GM12878 (cell line): ENCODE data around the gene ATXN2. TPM values are rescaled to one million over a fixed set of nuclear protein-coding genes. Genes with fewer than 3 reads are reported as not detected.

Experiments used
- ATAC-seq: fragments of 200-7000 bp; cut with Tn5 transposase; 3 replicates; pipeline ENCODE4 v1.9.1; 2020; ENCODE audit warnings: mild to moderate bottlenecking, moderate library complexity
- BruUV-seq: library from RNA; stranded (reverse); fragments of 400-500 nt; replicated peaks from 2 replicates; lab custom pipeline; 2021; lab: Mats Ljungman, UMichigan
- CTCF ChIA-PET: fragments of 300-600 bp; sonication (Branson Sonifier 250); formaldehyde crosslinking; extraction: SDS; loops from one replicate; lab custom pipeline; 2021; ENCODE audit warnings: inconsistent platforms; lab: Yijun Ruan, JAX
- POLR2A ChIA-PET: fragments of 350-600 bp; formaldehyde crosslinking; extraction: SDS; loops from one replicate; lab custom pipeline; 2021; ENCODE audit warnings: inconsistent platforms; lab: Charles Lee
- RAD21 ChIA-PET: fragments of 300-600 bp; sonication (Branson Sonifier 250); formaldehyde crosslinking; loops from one replicate; lab custom pipeline; 2023; ENCODE audit warnings: antibody characterized with exemption; ENCODE audit not compliant: unreplicated experiment; lab: Charles Lee
- SMC1A ChIA-PET: fragments of 300-600 bp; sonication (Branson Sonifier 250); formaldehyde crosslinking; loops from one replicate; lab custom pipeline; 2023; ENCODE audit not compliant: unreplicated experiment, uncharacterized antibody; lab: Charles Lee
- DNase-seq: peaks from one replicate; pipeline ENCODE4 v3.0.0-alpha.2; 2011; ENCODE audit warnings: low read depth, low spot score
- FAIRE-seq: peaks from 3 replicates; lab custom pipeline; 2011; peaks lifted over from hg19 to GRCh38; lab: Jason Lieb, UNC
- H2AFZ ChIP-seq: 2 replicates; pipeline ENCODE4 v1.6.0; 2011; ENCODE audit warnings: low read depth, low read length, control low read depth; ENCODE audit not compliant: control insufficient read depth
- H3K27ac ChIP-seq: 2 replicates; pipeline ENCODE4 v1.5.1; 2011; ENCODE audit warnings: control low read depth; ENCODE audit not compliant: control insufficient read depth, insufficient read depth
- H3K27me3 ChIP-seq, 2 experiments: replicated peaks in 1 of 2; 2 replicates each; pipeline versions ENCODE4 v1.6.0 to v1.6.1; 2011; ENCODE audit warnings: low read length in 1 of 2; ENCODE audit not compliant: control insufficient read depth in 2 of 2, insufficient read depth in 2 of 2
- H3K36me3 ChIP-seq, 2 experiments: 2 replicates each; pipeline ENCODE4 v1.5.1; 2011; ENCODE audit warnings: low read length in 1 of 2; ENCODE audit not compliant: control insufficient read depth in 2 of 2, insufficient read depth in 2 of 2
- H3K4me1 ChIP-seq: 2 replicates; pipeline ENCODE4 v1.6.1; 2011; ENCODE audit warnings: mild to moderate bottlenecking, low read length, moderate library complexity, mixed read lengths; ENCODE audit not compliant: control insufficient read depth, insufficient read depth
- H3K4me2 ChIP-seq: 2 replicates; pipeline ENCODE4 v1.6.0; 2011; ENCODE audit warnings: control low read depth; ENCODE audit not compliant: control insufficient read depth, insufficient read depth
- H3K4me3 ChIP-seq: fragments of 200-600 bp; sonication (generic); 2 replicates; pipeline ENCODE4 v1.5.1; 2016
- H3K79me2 ChIP-seq: 2 replicates; pipeline ENCODE4 v1.6.0; 2011; ENCODE audit warnings: low read length; ENCODE audit not compliant: control insufficient read depth, insufficient read depth
- H3K9ac ChIP-seq: 2 replicates; pipeline ENCODE4 v1.8.0; 2011; ENCODE audit warnings: low read length, control low read depth, mixed read lengths; ENCODE audit not compliant: control insufficient read depth, insufficient read depth
- H3K9me3 ChIP-seq: replicated peaks from 3 replicates; pipeline ENCODE4 v1.5.1; 2011; ENCODE audit warnings: mild to moderate bottlenecking, low read length; ENCODE audit not compliant: control insufficient read depth, insufficient read depth
- H4K20me1 ChIP-seq: 2 replicates; pipeline ENCODE4 v1.6.0; 2011; ENCODE audit not compliant: control insufficient read depth, insufficient read depth
- BACH1 ChIP-seq: fragments of 450-650 bp; IDR thresholded peaks from 2 replicates; pipeline ENCODE4 v1.6.1; 2017; ENCODE audit warnings: mild to moderate bottlenecking, borderline replicate concordance
- EZH2 ChIP-seq: IDR thresholded peaks from 2 replicates; pipeline ENCODE4 v1.6.1; 2012; ENCODE audit warnings: low read depth, mild to moderate bottlenecking, control low read depth, inconsistent platforms, low read length, borderline replicate concordance; ENCODE audit not compliant: control insufficient read depth
- IKZF1 ChIP-seq: fragments of 450-650 bp; conservative IDR thresholded peaks from 2 replicates; pipeline ENCODE4 v1.6.1; 2017; ENCODE audit warnings: antibody characterized with exemption, mild to moderate bottlenecking
- MTA2 ChIP-seq: fragments of 450-650 bp; IDR thresholded peaks from 2 replicates; pipeline ENCODE4 v1.6.1; 2016; ENCODE audit warnings: low read depth, mild to moderate bottlenecking, moderate library complexity
- NFXL1 ChIP-seq: fragments of 450-650 bp; IDR thresholded peaks from 2 replicates; pipeline ENCODE4 v1.6.1; 2017; ENCODE audit warnings: antibody characterized with exemption, mild to moderate bottlenecking, borderline replicate concordance
- NFYA ChIP-seq: IDR thresholded peaks from 2 replicates; pipeline ENCODE4 v1.6.1; 2011; ENCODE audit warnings: low read depth, mild to moderate bottlenecking, low read length, improper control_type of control experiment, borderline replicate concordance
- SREBF1 ChIP-seq: IDR thresholded peaks from 2 replicates; pipeline ENCODE4 v1.6.1; 2012; ENCODE audit warnings: mild to moderate bottlenecking, low read length
- SRF ChIP-seq, 2 experiments: IDR thresholded peaks; 2 replicates each; pipeline ENCODE4 v1.6.1; 2011; ENCODE audit warnings: low read depth in 2 of 2, low read length in 2 of 2, mild to moderate bottlenecking in 1 of 2, moderate library complexity in 1 of 2
- TCF3 ChIP-seq: IDR thresholded peaks from 2 replicates; pipeline ENCODE4 v1.6.1; 2012; ENCODE audit warnings: low read depth, mild to moderate bottlenecking, low read length, borderline replicate concordance; ENCODE audit not compliant: insufficient read depth
- TCF7 ChIP-seq: IDR thresholded peaks from 2 replicates; pipeline ENCODE4 v1.6.1; 2014; ENCODE audit warnings: antibody characterized with exemption, borderline replicate concordance
- ZBTB11 ChIP-seq: fragments of 450-650 bp; formaldehyde crosslinking; IDR thresholded peaks from 2 replicates; pipeline ENCODE4 v1.5.0; 2022; ENCODE audit warnings: mild to moderate bottlenecking, missing genetic modification characterization
- ZNF622 ChIP-seq: fragments of 450-650 bp; IDR thresholded peaks from 2 replicates; pipeline ENCODE4 v1.6.1; 2017; ENCODE audit warnings: mild to moderate bottlenecking, inconsistent platforms
- WGBS: methylation state at CpG from one replicate; pipeline ENCODE4 v1.1.6; 2016; ENCODE audit warnings: low lambda C conversion rate; ENCODE audit not compliant: insufficient replicate concordance, insufficient coverage; ENCODE audit errors: missing lambda C conversion rate; 5-methylcytosine and 5-hydroxymethylcytosine counted together
- in situ Hi-C: fragments of 300-500 bp; cut with MboI; formaldehyde crosslinking; loops from 9 replicates; pipeline ENCODE4 v1.14.3; 2018; ENCODE audit warnings: mixed read lengths
- intact Hi-C: fragments of 100-400 bp; cut with micrococcal nuclease; formaldehyde crosslinking; loops from one replicate; pipeline ENCODE4 v1.14.2; 2022; ENCODE audit not compliant: unreplicated experiment
- polyA plus RNA-seq, 11 experiments: library from polyadenylated mRNA; depleted of rRNA in 4 of 11; unstranded in 6 of 11; stranded (reverse) in 5 of 11; fragments of >200 nt; fragmentation: Nextera tagmentation in 4 of 11; fragmentation: Illumina TruSeq in 1 of 11; extraction: Ambion mirVana in 4 of 11; extraction: Trizol in 1 of 11; gene quantifications; 1 replicate in 1 of 11; 2 replicates in 10 of 11; pipeline versions ENCODE4 v1.2.1 to v1.2.3, GENCODE V29; 2011 to 2016; ENCODE audit warnings: inconsistent platforms in 2 of 11, missing spikeins in 2 of 11, low read depth in 1 of 11
- total RNA-seq, 4 experiments: library from RNA; depleted of rRNA in 3 of 4; stranded (reverse); fragments of >200 nt in 3 of 4; fragmentation: Illumina TruSeq in 1 of 4; extraction: Trizol in 1 of 4; gene quantifications; 2 replicates each; pipeline versions ENCODE4 v1.2.1 to v1.2.3, GENCODE V29; 2013 to 2021
- TF ChIP-seq, protein P1 (sequence below): fragments of 450-650 bp; formaldehyde crosslinking; IDR thresholded peaks from 2 replicates; pipeline ENCODE4 v1.4.0; 2020; ENCODE audit warnings: mild to moderate bottlenecking, moderate library complexity
- TF ChIP-seq, protein P2 (sequence below): IDR thresholded peaks from 2 replicates; pipeline ENCODE4 v1.6.1; 2011; ENCODE audit warnings: borderline replicate concordance, low read depth, mild to moderate bottlenecking, moderate library complexity, low read length; ENCODE audit not compliant: insufficient read depth, poor library complexity, severe bottlenecking

ATXN2 gene
- total and polyA plus RNA-seq, 10 of the 15 experiments (the other 5 are each of a cell fraction or from before 2014, with no cell fraction given) = 8.8 to 31.5 (median 19.0) TPM

DNA sequence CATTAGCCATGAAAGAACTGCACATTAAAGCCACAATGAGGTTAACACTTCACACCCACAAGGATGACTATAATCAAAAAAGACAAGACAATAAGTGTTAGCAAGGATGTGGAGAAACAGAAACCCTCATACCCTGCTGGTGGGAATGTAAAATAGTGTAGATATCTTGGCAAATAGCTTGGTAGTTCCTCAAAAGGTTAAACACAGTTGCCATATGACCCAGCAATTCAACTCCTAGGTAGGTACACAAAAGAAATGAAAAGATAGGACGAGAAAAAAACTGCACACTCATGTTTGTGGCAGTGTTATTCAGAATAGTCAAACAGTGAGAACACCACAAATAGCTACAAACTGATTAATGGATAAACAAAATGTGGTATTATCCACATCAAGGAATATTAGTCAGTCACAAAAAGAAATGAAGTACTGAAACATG lies 93.5 kb downstream of the ATXN2 start (continued):
- TF ChIP-seq TCF3 = no peak
- TF ChIP-seq IKZF1 = peak; percentile 66
- no peak for TF ChIP-seq SRF (IDR thresholded peaks at IDR 0.05; ENCODE audit: low read depth in 2 of 2, low read length in 2 of 2)
- TF ChIP-seq MTA2 = peak; percentile 89
- no peak for TF ChIP-seq TCF7
- TF ChIP-seq BACH1 = peak; percentile 49; the same call in 1 of the 2 replicates
- TF ChIP-seq, protein P1, sequence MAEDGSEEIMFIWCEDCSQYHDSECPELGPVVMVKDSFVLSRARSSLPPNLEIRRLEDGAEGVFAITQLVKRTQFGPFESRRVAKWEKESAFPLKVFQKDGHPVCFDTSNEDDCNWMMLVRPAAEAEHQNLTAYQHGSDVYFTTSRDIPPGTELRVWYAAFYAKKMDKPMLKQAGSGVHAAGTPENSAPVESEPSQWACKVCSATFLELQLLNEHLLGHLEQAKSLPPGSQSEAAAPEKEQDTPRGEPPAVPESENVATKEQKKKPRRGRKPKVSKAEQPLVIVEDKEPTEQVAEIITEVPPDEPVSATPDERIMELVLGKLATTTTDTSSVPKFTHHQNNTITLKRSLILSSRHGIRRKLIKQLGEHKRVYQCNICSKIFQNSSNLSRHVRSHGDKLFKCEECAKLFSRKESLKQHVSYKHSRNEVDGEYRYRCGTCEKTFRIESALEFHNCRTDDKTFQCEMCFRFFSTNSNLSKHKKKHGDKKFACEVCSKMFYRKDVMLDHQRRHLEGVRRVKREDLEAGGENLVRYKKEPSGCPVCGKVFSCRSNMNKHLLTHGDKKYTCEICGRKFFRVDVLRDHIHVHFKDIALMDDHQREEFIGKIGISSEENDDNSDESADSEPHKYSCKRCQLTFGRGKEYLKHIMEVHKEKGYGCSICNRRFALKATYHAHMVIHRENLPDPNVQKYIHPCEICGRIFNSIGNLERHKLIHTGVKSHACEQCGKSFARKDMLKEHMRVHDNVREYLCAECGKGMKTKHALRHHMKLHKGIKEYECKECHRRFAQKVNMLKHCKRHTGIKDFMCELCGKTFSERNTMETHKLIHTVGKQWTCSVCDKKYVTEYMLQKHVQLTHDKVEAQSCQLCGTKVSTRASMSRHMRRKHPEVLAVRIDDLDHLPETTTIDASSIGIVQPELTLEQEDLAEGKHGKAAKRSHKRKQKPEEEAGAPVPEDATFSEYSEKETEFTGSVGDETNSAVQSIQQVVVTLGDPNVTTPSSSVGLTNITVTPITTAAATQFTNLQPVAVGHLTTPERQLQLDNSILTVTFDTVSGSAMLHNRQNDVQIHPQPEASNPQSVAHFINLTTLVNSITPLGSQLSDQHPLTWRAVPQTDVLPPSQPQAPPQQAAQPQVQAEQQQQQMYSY = no peak
- TF ChIP-seq SREBF1 = no peak
- no peak for TF ChIP-seq NFXL1

- POLR2A ChIA-PET = no interaction called here
- no peak for DNase-seq
- no peaks in the 10 kb centered on the region for H3K4me1 ChIP-seq
- intact Hi-C loops (no loop called here), in situ Hi-C loops (no loop called here)
- H3K4me3 ChIP-seq = no peak overlapping the region
- 100% methylated on average over 1 of the region's 1 CpG for WGBS
- H2AFZ ChIP-seq = no peak overlapping the region
- CTCF ChIA-PET = no interaction called here
- no peak overlapping the region for H3K9ac ChIP-seq
- no peaks in the 10 kb centered on the region for H3K27me3 ChIP-seq
- no peak for FAIRE-seq
- no peaks in the 10 kb centered on the region for H3K9me3 ChIP-seq
- RAD21 ChIA-PET = interaction anchor here (0.6 to 1.1 kb wide), 2 partner anchors 32 to 104 kb away, joined by 3 read pairs; no protein-coding TSS in a partner anchor
- 0 out of 4 replicates have a peak, but pooled peaks cover 0 to 4% of the 10 kb centered on the region in 2 experiments for H3K36me3 ChIP-seq
- H3K79me2 ChIP-seq = no peaks in the 10 kb centered on the region
- no TSS peak for BruUV-seq
- no peak for ATAC-seq
- no peak overlapping the region for H3K27ac ChIP-seq
- H4K20me1 ChIP-seq = no peaks in the 10 kb centered on the region
- H3K4me2 ChIP-seq = no peak overlapping the region
- SMC1A ChIA-PET = no interaction called here
- TF ChIP-seq, protein P2, sequence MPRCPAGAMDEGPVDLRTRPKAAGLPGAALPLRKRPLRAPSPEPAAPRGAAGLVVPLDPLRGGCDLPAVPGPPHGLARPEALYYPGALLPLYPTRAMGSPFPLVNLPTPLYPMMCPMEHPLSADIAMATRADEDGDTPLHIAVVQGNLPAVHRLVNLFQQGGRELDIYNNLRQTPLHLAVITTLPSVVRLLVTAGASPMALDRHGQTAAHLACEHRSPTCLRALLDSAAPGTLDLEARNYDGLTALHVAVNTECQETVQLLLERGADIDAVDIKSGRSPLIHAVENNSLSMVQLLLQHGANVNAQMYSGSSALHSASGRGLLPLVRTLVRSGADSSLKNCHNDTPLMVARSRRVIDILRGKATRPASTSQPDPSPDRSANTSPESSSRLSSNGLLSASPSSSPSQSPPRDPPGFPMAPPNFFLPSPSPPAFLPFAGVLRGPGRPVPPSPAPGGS = no peak
- TF ChIP-seq ZNF622 = no peak
- TF ChIP-seq ZBTB11 (CRISPR knock-in tag) = no peak
- no peak for TF ChIP-seq NFYA
- TF ChIP-seq EZH2 = no peak
Measured at GRCh38 chr12:111503116-111503515, 96.0 kb downstream of the ATXN2 start.
